HG03103 (cell line): Measurements from ENCODE around the gene MRPS18A.
"Not testable (repeated sequence)": the region's sequence is repeated elsewhere in the genome, so short reads cannot be mapped to it uniquely, and the experiment has no call there.

Experiments
- ATAC-seq: cut with Tn5 transposase; IDR thresholded peaks from one replicate; pipeline ENCODE4 v1.9.1; 2021; ENCODE audit warnings: low read depth; ENCODE audit not compliant: unreplicated experiment

MRPS18A gene

DNA sequence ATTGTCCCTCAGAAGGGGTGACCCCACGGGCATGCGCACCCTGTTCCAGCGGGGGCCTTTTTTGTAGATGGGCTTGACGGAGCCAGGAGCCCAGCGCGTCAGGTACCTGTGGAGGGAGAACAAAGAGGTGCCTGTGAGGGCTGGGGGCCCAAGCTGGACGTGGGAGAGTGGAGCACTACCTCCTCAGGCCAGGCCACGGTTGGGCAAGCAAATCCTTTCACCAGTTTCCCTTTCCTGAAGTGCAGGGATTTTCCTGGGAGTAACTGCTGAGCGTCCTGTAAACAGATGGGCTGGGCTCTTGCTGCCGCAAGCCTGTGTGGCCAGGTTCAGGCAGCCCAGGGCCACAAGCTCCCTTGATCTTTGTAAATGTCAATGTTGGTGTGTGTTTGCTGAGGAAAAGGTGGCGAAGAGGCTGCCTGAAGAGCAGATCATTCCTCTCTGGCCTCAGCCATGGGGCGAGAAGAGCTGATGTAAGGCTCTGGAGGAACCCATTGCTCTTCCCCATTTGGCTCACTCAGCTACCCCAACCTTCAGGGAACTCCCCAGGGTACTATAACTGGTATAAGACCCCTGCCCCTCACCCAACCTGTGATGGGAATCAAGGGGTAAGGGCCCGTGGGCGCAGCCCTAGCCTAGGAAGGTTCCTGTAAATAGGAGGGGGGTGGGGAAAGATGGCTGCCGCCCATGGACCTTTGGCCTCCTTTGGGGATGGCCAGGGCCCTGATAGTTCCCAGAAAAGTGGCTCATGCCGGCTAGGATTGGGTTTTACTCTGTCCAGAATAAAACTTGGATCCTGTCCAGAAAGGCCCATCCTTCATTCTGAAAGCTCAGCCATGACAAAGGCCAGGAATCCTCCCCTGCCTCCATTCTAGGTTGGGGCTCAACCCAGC, 15.5 kb downstream of the MRPS18A start:
- ATAC-seq = no peak

DNA sequence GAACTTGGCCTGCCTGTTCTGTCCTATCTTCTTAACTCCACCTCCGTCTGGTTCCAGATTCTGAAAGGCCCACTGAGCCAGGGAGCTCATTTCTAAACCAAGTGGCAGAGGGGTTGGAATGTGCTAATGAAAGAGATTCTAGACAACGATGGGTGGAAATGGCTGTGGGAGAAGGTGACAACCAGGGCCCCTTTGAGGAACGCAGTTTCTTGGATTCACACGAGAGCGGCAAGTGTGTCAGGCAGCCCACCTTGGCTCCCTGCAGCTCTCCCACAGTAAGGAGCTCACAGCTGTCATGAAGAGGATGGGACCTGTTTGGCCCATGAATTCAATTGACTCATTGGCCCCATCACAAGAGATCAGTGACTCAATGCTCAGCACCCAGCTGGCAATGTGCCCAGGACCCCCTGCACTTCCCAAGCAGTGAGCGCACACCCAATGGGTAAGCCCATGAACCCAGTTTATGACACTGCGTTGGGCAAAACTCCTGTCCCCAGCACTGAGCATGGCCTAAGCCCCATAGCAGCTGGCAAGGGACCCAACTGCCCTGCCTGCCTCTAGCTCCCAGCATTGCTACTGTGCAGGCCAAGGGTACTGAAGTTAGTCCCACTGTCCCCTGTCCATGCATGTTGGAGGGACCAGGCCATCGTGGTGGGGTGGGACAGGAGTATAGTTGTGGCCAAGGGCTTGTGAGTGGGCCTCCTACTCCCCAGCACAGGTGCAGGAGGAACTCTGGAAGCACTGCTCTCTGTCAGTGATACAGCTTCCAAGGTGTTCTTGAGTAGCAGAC, 16.4 kb downstream of the MRPS18A start:
- no peak for ATAC-seq

DNA sequence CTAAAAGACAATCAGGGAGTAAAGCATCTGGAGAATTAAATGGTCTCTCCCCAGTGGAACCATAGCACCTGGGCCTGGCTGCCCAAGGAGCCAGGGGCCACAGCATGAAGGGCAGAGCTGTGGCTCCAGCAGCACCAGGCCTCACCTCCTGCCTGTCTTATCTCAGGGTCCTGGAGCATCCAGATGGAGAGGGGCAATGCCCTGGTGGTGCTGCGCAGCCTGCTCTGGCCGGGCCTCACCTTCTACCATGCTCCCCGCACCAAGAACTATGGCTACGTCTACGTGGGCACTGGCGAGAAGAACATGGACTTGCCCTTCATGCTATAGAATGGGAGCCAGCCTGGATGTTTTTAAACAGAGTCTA, 17.0 kb downstream of the MRPS18A start:
- no peak for ATAC-seq

DNA sequence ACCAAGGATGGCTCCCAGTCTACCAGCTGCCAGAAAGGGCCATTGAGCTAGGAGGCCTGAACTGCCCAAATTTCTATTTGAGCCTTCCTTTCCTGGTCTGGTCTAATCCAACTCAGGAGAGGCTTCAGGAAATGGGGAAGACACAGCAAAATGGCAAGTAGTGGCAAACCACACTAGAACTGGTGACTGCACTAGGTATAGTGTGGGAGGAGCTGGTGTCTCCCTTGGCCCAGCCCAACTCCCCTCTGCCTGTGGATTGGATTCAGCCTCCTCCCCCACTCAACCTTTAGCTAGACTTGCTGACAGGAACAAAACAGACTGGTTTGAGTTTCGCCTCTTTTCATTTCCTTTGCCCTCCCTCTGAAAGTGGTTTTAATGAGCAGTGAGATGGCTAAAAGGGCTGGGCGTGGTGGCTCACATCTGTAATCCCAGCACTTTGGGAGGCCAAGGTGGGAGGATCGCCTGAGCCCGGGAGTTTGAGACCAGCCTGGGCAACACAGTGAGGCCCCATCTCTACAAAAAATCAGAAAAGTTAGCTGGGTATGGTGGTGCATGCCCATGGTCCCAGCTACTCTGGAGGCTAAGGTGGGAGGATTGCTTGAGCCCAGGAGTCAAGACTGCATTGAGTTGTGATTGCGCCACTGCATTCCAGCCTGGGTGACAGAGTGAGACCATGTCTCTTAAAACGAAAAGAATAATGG, 17.5 kb downstream of the MRPS18A start:
- ATAC-seq = no peak

DNA sequence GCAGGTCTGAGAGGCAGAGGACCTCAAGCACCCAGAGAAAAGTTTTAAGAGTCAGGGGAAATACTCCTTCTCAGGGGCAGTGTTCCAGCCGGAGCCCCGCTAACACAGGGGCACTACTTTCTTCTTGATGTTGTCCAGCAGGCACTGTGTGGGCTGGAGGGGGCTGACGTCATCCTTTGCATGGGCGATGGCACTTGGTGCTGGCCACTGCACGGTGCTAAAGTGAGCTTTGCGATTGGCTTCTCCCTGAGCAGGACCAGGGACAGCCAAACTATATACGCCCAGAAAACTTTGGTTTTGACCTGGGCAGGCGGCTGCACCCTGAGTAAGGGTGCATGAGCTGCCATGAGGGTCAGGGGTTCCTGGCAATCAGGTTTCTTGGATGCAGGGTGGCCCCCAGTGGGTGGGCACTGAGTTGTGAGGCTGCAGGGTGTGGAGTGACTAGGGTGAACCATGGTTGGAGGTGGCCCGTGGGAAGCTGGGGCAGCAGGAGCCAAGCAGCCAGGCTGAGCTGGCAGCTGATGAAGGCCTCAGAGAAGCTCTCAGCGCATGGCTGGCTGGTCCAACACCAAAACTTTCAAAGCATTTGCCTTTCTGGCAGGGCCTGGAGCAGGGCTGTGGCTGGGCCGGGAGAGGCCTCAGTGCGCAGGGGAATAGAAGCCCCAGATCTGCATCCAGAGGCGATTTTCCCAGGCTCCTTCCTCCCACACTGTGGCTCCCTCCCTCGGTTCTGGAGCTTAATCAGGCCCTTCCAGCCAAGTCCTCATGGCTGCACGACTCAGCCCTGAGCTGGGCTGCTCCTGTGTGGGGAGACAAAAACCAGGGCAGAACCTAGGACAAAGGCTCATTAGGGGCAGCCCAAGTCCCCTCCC, 18.3 kb downstream of the MRPS18A start:
- no peak for ATAC-seq

DNA sequence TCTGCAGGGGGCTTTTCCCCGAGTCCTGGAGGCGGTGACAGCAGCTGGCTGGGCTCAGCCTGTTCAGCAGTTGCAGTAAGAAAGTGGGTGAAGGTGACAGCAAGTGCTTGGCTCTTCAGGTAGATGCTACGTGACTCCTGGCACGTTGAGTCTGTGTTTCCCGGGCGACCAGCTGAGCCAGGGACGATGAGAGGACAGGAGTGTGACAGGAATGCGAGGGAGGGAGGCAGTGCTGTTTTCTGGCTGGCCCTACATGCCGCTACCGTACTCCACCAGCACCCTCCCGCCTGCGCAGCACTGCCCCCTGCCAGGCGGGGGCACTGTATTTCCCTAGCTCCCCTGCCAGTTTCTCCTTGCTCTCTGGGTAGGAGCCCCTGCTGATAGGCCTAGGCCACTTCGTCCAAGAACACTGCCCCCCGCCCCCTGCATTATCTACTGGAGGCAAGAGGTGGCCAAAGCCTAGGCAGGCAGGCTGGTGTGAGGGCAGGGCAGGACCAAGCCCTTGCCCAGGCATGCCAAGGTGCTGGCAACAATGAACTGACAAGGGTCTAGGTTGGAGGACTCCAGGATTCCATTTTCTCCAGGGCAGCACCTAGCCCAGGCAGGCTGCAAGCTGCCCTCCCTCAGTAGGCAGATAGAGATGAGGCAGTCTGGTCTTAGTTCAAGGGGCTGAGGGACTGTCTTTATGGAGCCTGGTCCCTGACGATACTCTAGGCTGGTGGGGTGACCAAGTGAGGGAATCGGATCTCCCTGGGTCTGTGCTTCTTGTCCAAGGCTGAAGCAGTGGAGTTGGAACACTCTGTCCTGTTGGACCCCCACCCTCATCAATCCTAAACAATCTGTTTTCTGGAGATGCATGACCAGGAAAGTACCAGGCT, 19.2 kb downstream of the MRPS18A start:
- no peak for ATAC-seq

DNA sequence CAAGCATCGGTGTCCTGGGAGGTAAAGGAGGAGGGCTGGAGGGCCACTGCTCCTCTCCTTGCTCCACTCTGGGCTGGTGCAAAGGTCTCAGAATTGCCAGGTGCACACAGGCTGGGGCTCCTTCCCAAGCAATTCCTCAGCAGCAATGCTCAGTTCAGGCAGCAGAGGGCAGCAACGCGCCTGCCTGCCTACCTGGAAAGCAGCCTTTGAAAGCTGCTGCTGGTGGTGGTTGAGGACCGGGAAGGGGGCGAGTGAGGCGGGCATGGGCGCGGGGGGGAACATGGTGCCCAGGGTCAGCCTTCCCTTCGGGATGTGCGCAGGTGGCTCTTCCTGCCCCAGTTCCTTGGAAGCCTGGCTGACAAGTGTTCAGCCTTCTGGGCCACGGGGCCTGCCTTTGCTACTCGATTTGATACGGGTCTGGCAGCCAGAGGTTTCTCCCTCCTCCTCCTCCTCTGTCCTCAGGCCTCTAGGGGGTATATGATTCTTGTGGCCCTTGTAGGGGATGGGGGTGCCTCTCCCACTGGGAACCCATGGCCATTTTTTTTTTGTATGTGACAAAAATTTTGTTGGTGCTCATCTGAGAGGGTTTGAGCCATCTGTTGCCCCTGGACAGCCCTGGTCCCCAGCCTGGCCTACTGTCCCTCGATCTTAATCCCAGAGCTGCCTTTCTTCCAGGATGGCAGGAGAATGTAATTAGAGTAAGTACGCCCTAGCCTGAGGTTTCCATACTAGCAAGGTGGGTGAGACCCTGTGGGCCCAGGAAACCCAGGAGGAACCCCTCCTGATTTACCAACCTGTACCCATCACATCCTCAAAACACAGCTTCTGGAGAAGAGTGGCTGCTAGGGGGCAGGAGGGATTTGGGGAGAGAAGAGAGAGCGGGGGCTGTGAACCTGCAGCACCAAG, 20.1 kb downstream of the MRPS18A start:
- ATAC-seq = no peak

DNA sequence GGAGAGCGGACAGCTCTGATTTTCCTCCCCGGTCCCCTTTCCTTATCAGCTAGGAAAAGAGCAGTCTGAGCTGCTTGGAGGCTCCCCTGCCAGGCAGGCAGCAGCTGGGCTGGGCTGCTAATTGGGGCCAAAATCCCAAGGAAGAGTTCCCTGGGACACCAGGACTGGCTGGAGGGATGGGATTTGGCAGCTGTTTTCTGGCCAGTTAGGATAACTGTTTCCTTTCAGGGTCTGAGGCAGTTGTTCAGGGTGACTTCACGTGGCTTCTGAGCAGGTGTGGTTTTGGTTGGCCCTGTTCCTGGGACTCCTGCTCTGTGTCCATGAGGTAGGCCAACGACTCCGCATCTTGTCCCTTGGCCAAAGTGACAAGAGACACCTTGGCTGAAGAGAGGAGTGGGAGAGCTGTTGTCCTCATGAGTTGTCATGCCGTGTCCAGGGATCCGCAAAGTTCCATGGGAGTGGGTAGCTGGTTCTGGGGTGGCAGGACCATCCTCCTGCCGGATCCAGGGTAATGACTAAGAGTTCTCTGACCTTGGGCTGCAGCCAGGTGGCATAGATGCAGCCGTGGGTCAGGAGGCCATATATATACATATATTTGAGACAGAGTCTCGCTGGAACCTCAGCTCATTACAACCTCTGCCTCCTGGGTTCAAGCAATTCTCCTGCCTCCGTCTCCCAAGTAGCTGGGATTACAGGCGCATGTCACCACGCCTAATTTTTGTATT, 21.2 kb downstream of the MRPS18A start:
- no peak for ATAC-seq

DNA sequence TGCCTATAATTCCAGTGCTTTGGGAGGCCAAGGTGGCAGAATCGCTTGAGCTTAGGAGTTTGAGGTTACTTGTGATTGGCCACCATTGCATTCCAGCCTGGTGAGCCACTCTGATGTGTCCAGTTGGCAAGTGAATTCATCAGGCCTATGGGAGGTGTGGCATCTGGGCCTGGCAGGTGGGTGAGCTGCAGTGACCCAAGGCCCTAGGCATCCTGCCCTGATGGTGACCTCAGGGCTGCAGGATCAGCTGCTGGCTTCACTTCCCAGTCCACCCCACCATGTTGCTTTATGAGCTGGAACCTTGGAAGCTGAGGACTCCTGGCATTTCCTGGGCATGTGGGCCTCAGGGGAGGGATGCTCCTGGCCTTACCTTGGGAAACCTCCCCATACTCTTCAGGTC, 22.2 kb downstream of the MRPS18A start:
- ATAC-seq = no peak

DNA sequence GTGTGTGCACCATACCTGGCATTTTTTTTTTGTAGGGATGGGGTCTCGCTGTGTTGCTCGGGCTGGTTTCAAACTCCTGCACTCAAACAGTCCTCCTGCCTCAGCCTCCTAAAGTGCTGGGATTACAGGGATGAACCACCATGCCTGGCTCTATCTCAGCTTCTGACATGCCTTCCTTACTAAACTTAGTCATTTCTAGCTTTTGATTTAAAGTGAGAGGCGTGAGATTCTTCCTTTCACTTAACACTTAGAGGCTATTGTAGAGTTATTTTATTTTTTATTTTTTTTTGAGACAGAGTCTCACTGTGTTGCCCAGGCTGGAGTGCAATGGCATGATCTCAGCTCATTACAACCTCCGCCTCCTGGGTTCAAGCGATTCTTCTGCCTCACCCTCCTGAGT, 24.6 kb downstream of the MRPS18A start:
- not testable (repeated sequence) for ATAC-seq

DNA sequence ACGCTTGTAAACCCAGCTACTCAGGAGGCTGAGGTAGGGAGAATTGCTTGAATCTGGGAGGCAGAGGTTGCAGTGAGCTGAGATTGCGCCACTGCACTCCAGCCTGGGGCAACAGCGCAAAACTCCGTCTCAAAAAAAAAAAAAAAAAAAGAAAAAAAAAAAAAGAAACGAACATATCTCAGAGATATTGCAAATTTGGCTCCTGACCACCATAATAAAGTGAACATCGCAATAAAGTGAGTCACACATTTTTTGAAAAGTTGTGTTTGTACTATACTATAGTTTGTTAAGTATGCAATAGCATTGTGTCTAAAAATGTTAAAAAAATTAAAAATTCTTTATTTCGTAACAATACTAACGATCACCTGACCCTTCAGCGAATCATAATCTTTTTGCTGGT, 29.4 kb downstream of the MRPS18A start:
- no peak for ATAC-seq

DNA sequence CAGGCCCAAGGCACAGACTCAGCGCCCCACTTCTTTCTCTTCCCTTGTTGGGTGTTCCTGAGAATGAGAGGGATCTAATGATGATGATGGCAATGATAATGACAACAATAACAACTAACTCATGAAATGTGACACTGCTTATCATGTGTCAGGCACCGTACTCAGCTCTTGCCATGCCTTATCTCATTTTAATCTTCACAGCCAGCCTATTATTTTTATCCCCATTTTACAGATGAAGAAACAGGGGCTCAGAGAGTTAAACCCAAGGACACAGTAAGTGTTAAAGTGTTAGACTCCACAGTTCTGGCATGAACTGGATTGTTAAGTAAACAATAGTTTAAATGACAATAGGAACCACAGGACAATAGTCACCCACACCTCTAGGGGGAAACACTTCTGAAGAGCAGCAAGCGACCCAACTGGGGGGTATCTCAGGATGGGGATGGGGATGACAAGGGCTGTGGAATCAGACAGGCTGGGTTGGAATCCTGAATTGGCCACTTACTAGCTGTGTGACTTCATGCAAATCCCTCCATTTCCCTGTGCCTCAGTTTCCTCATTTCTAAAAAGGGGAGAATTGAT, 30.3 kb downstream of the MRPS18A start:
- ATAC-seq = no peak

DNA sequence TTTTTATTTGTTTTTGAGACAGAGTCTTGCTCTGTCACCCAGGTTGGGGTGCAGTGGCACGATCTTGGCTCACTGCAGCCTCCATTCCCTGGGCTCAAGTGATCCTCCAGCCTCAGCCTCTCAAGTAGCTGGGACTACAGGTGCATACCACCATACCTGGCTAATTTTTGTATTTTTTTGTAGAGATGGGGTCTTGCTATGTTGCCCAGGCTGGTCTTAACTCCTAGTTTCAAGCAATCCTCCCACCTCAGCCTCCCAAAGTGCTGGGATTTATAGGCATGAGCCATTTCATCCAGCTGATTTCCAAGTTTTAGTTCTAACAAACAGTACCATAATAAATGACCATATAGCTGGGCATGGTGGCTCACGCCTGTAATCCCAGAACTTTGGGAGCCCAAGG, 34.8 kb downstream of the MRPS18A start:
- ATAC-seq = not testable (repeated sequence)

DNA sequence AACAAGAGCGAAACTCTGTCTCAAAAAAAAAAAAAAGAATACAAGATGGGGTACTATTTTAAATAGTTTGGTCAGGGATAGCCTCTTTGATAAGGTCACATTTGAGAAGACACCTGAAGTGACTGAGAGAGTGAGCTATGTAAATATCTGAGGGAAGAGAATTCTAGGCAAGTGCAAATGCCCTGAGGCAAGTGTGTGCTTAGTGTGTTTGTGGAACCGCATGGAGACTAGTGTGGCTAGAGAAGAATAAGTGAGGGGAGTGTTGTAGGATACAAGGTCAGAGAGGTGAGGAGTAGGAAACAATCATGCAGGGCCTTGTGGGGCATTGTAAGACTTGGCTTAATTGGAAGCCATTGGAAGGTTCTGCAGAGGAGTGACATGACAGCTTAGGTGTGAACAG, 39.3 kb downstream of the MRPS18A start:
- ATAC-seq = no peak

DNA sequence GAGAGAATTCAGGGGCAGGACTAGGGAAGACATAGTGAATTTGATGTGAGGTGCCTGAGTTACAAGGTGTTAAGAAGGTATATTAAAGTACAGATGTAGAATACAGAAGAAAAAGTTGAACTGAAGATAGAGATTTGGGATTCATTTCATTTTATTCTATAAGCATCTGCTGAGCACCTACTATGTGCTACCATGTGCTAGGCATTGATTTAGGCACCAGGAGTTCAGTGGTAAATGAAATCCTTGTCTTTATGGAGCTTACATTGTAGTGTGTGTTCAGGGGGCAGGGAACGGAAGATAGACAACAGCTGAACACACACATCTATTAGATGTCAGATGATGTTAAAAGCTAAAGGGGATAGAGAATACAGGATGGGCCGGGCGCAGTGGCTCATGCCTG, 40.0 kb downstream of the MRPS18A start:
- ATAC-seq = no peak

DNA sequence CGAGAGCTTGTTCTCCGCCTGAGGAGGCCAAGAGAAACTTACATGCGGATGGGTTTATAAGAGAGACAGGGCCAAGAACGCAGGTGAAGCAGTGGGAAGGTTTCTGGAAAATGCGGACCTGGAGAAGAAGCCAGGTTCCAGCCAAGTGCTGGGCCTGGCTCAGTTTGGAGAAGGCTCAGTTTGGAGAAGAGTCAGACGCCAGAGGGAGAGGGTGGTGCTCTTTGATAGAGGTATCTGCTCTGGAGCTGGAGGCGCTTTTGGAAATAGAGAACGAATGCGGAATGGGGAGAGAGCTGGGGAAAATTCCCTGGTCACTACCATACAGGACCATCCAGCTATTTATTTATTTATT, 42.0 kb downstream of the MRPS18A start:
- no peak for ATAC-seq

DNA sequence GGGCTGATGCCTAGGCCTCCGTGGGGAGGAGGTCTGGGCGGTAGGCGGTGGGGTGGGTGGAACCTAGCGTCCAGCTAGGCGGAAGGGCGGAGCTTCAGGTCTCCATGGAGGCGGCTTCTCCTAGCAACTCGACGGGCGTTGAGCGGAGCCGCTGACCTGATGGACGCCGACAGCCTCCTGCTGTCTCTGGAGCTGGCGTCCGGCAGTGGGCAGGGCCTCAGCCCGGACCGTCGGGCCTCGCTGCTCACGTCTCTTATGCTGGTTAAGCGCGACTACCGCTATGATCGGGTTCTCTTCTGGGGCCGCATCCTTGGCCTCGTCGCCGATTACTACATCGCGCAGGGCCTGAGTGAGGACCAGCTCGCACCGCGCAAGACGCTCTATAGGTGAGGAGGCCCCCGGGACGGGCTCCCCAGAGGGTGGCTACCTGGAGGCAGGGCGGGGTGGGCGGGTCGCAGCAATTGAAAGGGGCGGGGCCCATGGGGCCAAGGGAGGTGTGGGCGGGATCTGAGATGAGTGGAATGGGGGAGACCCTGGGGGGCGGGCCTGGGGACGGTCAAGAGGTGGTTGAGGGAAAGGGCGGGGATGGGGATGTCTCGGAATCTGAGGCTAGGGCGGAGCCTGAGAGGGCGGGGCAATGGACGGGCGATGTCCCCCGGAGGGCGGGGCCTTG, 42.5 kb downstream of the MRPS18A start, which contains the start of gene RSPH9:
RSPH9 (plus strand) TSS at position 97 of the 673 bp plus-strand sequence; CDS start at position 160, 63 bp downstream.
- peak; percentile 55 for ATAC-seq
